PC-9 (cell line): ENCODE results near the gene ZDHHC14. TPM values are rescaled to one million over a fixed set of nuclear protein-coding genes. Genes with fewer than 3 reads are reported as not detected.

Experiments used
- BruUV-seq: library from RNA; stranded (reverse); fragments of 400-500 nt; replicated peaks from 2 replicates; lab custom pipeline; 2021; lab: Mats Ljungman, UMichigan
- CTCF ChIA-PET: fragments of 300-600 bp; sonication (Branson Sonifier 250); formaldehyde crosslinking; loops from one replicate; lab custom pipeline; 2022; ENCODE audit warnings: antibody characterized with exemption; lab: Charles Lee
- POLR2A ChIA-PET: fragments of 300-600 bp; sonication (Branson Sonifier 250); formaldehyde crosslinking; loops from one replicate; lab custom pipeline; 2022; ENCODE audit warnings: antibody characterized with exemption; ENCODE audit not compliant: unreplicated experiment; lab: Charles Lee
- DNase-seq, 2 experiments: peaks; one replicate each; pipeline versions ENCODE4 v3.0.0 to v3.0.0-alpha.2; 2015 to 2022; ENCODE audit warnings: mixed read lengths in 1 of 2
- H2AFZ ChIP-seq: fragments of 200-600 bp; sonication (generic); 2 replicates; pipeline ENCODE4 v1.8.1; 2017; ENCODE audit warnings: antibody characterized with exemption
- H3F3A ChIP-seq: fragments of 200-600 bp; sonication (generic); 2 replicates; pipeline ENCODE4 v1.8.1; 2017; ENCODE audit warnings: antibody characterized with exemption, mild to moderate bottlenecking, low read depth; ENCODE audit not compliant: insufficient read depth
- H3K27ac ChIP-seq: fragments of 200-600 bp; sonication (generic); 2 replicates; pipeline ENCODE4 v1.6.1; 2016; ENCODE audit warnings: mixed run types
- H3K27me3 ChIP-seq: fragments of 200-600 bp; sonication (generic); 2 replicates; pipeline ENCODE4 v1.6.1; 2016; ENCODE audit warnings: low read depth, mixed run types; ENCODE audit not compliant: insufficient read depth
- H3K36me3 ChIP-seq: fragments of 200-600 bp; sonication (generic); 2 replicates; pipeline ENCODE4 v1.6.1; 2016; ENCODE audit warnings: low read depth, mixed run types
- H3K4me1 ChIP-seq: fragments of 200-600 bp; sonication (generic); replicated peaks from 2 replicates; pipeline ENCODE4 v1.6.1; 2016; ENCODE audit warnings: mixed run types; ENCODE audit not compliant: insufficient read depth
- H3K4me2 ChIP-seq: fragments of 200-600 bp; sonication (generic); 2 replicates; pipeline ENCODE4 v1.6.1; 2017; ENCODE audit warnings: mixed run types
- H3K4me3 ChIP-seq: fragments of 200-600 bp; sonication (generic); 2 replicates; pipeline ENCODE4 v1.6.1; 2016; ENCODE audit warnings: mixed run types
- H3K79me2 ChIP-seq: fragments of 200-600 bp; sonication (generic); 2 replicates; pipeline ENCODE4 v1.6.1; 2017; ENCODE audit warnings: low read depth, mixed run types
- H3K9me2 ChIP-seq: fragments of 200-600 bp; sonication (generic); 2 replicates; pipeline ENCODE4 v1.8.1; 2017; ENCODE audit warnings: mild to moderate bottlenecking; ENCODE audit not compliant: insufficient read depth
- H3K9me3 ChIP-seq: fragments of 200-600 bp; sonication (generic); 2 replicates; pipeline ENCODE4 v1.8.1; 2016; ENCODE audit warnings: low read depth; ENCODE audit not compliant: insufficient read depth
- H4K20me1 ChIP-seq: fragments of 200-600 bp; sonication (generic); 2 replicates; pipeline ENCODE4 v1.8.1; 2017; ENCODE audit not compliant: insufficient read depth
- CTCF ChIP-seq: fragments of 200-600 bp; sonication (generic); conservative IDR thresholded peaks from 2 replicates; pipeline ENCODE4 v1.6.1; 2017; ENCODE audit warnings: mixed run types, antibody characterized with exemption, mild to moderate bottlenecking, moderate library complexity
- EZH2 ChIP-seq: fragments of 200-600 bp; sonication (generic); IDR thresholded peaks from 2 replicates; pipeline ENCODE4 v1.8.0; 2017; ENCODE audit warnings: antibody characterized with exemption, low read depth
- intact Hi-C: fragments of 100-400 bp; cut with micrococcal nuclease; formaldehyde crosslinking; loops from one replicate; pipeline ENCODE4 v1.10.0; 2022; ENCODE audit not compliant: unreplicated experiment
- total RNA-seq: library from RNA; stranded (reverse); gene quantifications from 2 replicates; pipeline ENCODE4 v1.2.3, GENCODE V29; 2021

Gene ZDHHC14
- total RNA-seq, 1 experiment from 2014 or later: 5.6 TPM

- no peak for TF ChIP-seq EZH2
- no peak for TF ChIP-seq CTCF
- DNase-seq: no peak
- H4K20me1 ChIP-seq: no peaks in the 10 kb centered on the region
- H3K27me3 ChIP-seq: no peaks in the 10 kb centered on the region
- BruUV-seq: no TSS peak
- H3K4me1 ChIP-seq: no peaks in the 10 kb centered on the region
- H3K4me3 ChIP-seq: no peak overlapping the region
- no peaks in the 10 kb centered on the region for H3K9me2 ChIP-seq
- intact Hi-C loops: no loop called here
- no peak overlapping the region for H2AFZ ChIP-seq
- no peaks in the 10 kb centered on the region for H3K9me3 ChIP-seq
- H3K79me2 ChIP-seq: no peaks in the 10 kb centered on the region
- POLR2A ChIA-PET: no interaction called here
- H3K36me3 ChIP-seq: no peaks in the 10 kb centered on the region
- no peak overlapping the region for H3K27ac ChIP-seq
- no peaks in the 10 kb centered on the region for H3F3A ChIP-seq
- CTCF ChIA-PET: no interaction called here
- no peak overlapping the region for H3K4me2 ChIP-seq
These were observed 293.1 kb downstream of the ZDHHC14 start for GRCh38 chr6:157674061-157674460.

- intact Hi-C loops: no loop called here
- Histone ChIP-seq H3K4me1 (no peaks in the 10 kb centered on the region), H3K27me3 (no peaks in the 10 kb centered on the region), H3K79me2 (no peaks in the 10 kb centered on the region), H3K9me3 (no peaks in the 10 kb centered on the region), H3F3A (no peaks in the 10 kb centered on the region), H3K36me3 (no peaks in the 10 kb centered on the region), H3K4me2 (no peak overlapping the region), H4K20me1 (no peaks in the 10 kb centered on the region), H2AFZ (no peak overlapping the region), H3K9me2 (no peaks in the 10 kb centered on the region), H3K27ac (no peak overlapping the region), H3K4me3 (no peak overlapping the region)
- TF ChIP-seq EZH2: no peak
- ChIA-PET CTCF (no interaction called here), POLR2A (no interaction called here)
- DNase-seq: no peak
- no TSS peak for BruUV-seq
These were observed 294.8 kb downstream of the ZDHHC14 start for GRCh38 chr6:157675831-157676230.

GRCh38 chr6:157676241-157676640 is 295.3 kb downstream of the ZDHHC14 start:
- H3K4me3 ChIP-seq: no peak overlapping the region
- intact Hi-C loops: no loop called here
- ChIA-PET CTCF (no interaction called here), POLR2A (no interaction called here)
- no TSS peak for BruUV-seq
- no peak overlapping the region for H2AFZ ChIP-seq
- DNase-seq: no peak
- H3K4me2 ChIP-seq: no peak overlapping the region
- no peak for TF ChIP-seq EZH2
- TF ChIP-seq CTCF: no peak
- H3K4me1 ChIP-seq: no peaks in the 10 kb centered on the region
- H3K27me3 ChIP-seq: no peaks in the 10 kb centered on the region
- no peaks in the 10 kb centered on the region for H4K20me1 ChIP-seq
- H3K9me3 ChIP-seq: no peaks in the 10 kb centered on the region
- H3K9me2 ChIP-seq: no peaks in the 10 kb centered on the region
- H3K27ac ChIP-seq: no peak overlapping the region
- H3F3A ChIP-seq: no peaks in the 10 kb centered on the region
- no peaks in the 10 kb centered on the region for H3K36me3 ChIP-seq
- H3K79me2 ChIP-seq: no peaks in the 10 kb centered on the region

- H3K79me2 ChIP-seq: no peaks in the 10 kb centered on the region
- no peak overlapping the region for H3K4me2 ChIP-seq
- DNase-seq: no peak
- H3K27me3 ChIP-seq: no peaks in the 10 kb centered on the region
- no peak overlapping the region for H2AFZ ChIP-seq
- no peaks in the 10 kb centered on the region for H3K9me3 ChIP-seq
- H3K4me3 ChIP-seq: no peak overlapping the region
- POLR2A ChIA-PET: no interaction called here
- peaks cover under 1% of the 10 kb centered on the region; the same call in 1 of the 2 replicates for H3K4me1 ChIP-seq
- no peak overlapping the region for H3K27ac ChIP-seq
- BruUV-seq: no TSS peak
- no peaks in the 10 kb centered on the region for H3F3A ChIP-seq
- H3K36me3 ChIP-seq: no peaks in the 10 kb centered on the region
- CTCF ChIA-PET: no interaction called here
- TF ChIP-seq CTCF (no peak), EZH2 (no peak)
- H3K9me2 ChIP-seq: no peaks in the 10 kb centered on the region
- H4K20me1 ChIP-seq: no peaks in the 10 kb centered on the region
- intact Hi-C loops: no loop called here
These were observed 296.2 kb downstream of the ZDHHC14 start for GRCh38 chr6:157677235-157677634.
